ENCODE data around the gene ASAP2. TPM values are rescaled to one million over a fixed set of nuclear protein-coding genes. Genes with fewer than 3 reads are reported as not detected.

The ASAP2 gene
- total and polyA plus RNA-seq, 2 experiments from 2014 or later, result 8.5 to 16.7 TPM

- no peaks in the 10 kb centered on the region for H3K27me3 ChIP-seq
- peaks cover 26% of the 10 kb centered on the region for H3K4me1 ChIP-seq (ENCODE audit: low read depth)
- no peak for TF ChIP-seq CTCF (IDR thresholded peaks at IDR 0.05; ENCODE audit: low read depth, low read length)
- H3K27ac ChIP-seq, result no peak overlapping the region
- no peaks in the 10 kb centered on the region for H3K36me3 ChIP-seq
- no peaks in the 10 kb centered on the region for H3K9me3 ChIP-seq (ENCODE audit: low read depth)
- DNase-seq (ENCODE audit: low read depth in 1 of 2, low spot score in 1 of 2), result no peak
- no peak overlapping the region for H3K4me3 ChIP-seq
These were observed 92.0 kb downstream of the ASAP2 start for GRCh38 chr2:9298583-9298982.

DNA sequence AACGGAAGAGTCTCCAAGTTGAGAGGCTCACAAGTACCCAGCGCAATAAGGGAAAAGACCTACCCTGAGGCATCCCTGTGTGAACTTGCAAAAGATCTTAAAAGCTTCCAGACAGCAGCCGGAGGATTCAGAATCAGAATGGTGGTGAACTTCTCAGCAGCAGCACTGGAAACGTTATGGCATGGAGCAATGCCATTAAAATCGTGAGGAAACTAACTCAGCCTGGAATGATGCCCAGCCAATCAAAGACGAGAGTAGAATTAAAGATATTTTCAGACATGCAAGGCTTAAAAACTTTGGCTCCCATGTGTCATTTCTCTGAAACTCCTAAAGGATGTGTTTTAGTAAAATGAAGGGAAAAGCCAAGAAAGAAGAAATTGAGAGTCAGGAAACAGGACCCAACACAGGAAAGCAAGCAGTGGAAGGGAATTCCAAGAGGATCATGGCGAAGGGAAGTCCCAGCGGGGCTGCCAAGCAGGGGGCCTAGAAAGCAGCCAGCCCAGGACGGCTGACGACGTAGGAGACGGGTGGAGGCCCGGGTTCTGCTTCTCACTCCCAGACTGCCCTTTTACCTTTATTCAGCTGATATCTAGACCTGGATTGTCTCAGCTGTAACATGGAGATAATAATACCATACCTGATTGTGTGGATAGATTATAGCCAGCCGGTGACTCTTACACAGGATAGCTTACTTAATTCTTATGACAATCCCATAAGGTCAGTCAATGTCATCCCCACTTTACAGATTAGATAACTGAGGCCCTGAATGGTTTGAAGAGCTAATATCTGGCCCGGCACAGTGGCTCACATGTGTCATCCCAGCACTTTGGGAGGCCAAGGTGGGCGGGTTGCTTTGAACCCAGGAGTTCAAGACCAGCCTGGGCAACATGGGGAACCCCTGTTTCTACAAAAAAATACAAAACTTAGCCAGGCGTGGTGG lies 92.8 kb downstream of the ASAP2 start:
- H3K27ac ChIP-seq, result no peak overlapping the region
- H3K27me3 ChIP-seq, result no peaks in the 10 kb centered on the region
- H3K9me3 ChIP-seq (ENCODE audit: low read depth), result no peaks in the 10 kb centered on the region
- H3K4me3 ChIP-seq, result no peak overlapping the region
- peaks cover 25% of the 10 kb centered on the region for H3K4me1 ChIP-seq (ENCODE audit: low read depth)
- no peak for TF ChIP-seq CTCF (IDR thresholded peaks at IDR 0.05; ENCODE audit: low read depth, low read length)
- no peaks in the 10 kb centered on the region for H3K36me3 ChIP-seq
- peak in 1 of 2 donors; percentile 30 for DNase-seq (ENCODE audit: low read depth in 1 of 2, low spot score in 1 of 2)

GRCh38 chr2:9300214-9300613 lies 93.6 kb downstream of the ASAP2 start:
- no peaks in the 10 kb centered on the region for H3K27me3 ChIP-seq
- no peak for DNase-seq (ENCODE audit: low read depth in 1 of 2, low spot score in 1 of 2)
- H3K4me1 ChIP-seq (ENCODE audit: low read depth), result peaks cover 17% of the 10 kb centered on the region
- TF ChIP-seq CTCF (IDR thresholded peaks at IDR 0.05; ENCODE audit: low read depth, low read length), result no peak
- no peaks in the 10 kb centered on the region for H3K9me3 ChIP-seq (ENCODE audit: low read depth)
- H3K27ac ChIP-seq, result no peak overlapping the region
- no peaks in the 10 kb centered on the region for H3K36me3 ChIP-seq
- no peak overlapping the region for H3K4me3 ChIP-seq

DNA sequence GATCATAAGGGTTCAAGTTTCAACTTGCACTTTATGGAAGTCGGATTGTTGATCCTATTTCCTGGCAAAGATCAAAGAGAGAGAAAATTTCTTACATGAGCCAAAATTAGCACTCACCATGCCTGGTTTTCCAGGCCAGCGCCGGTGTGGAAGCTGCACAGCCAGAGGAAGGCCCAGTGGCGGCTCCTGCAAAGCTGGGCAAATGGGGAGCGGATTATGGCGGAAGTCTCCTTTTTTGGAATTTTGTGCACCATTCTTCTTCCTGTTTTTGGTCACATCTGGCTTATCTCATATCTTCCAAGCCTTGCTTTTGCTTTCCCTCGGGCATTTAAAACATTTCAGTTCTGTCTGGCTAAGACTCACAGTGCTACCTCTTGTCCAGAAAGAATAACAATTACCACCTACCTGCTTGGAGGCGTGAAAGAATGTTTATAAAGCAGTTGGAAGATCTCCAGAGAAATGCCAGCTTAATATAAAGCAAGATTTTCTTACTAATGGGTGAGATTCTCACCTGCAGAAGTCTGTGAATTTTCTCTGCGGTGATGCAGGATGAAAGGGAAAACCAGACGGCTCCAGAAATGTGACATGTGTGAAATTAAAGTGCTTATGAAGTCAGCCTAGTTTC lies 94.3 kb downstream of the ASAP2 start:
- Histone ChIP-seq H3K36me3 (no peaks in the 10 kb centered on the region), H3K9me3 (ENCODE audit: low read depth) (no peaks in the 10 kb centered on the region), H3K4me3 (no peak overlapping the region), H3K27me3 (no peaks in the 10 kb centered on the region), H3K27ac (no peak overlapping the region), H3K4me1 (ENCODE audit: low read depth) (peaks cover 15% of the 10 kb centered on the region)
- DNase-seq (ENCODE audit: low read depth in 1 of 2, low spot score in 1 of 2), result no peak
- no peak for TF ChIP-seq CTCF (IDR thresholded peaks at IDR 0.05; ENCODE audit: low read depth, low read length)

GRCh38 chr2:9302755-9303154 lies 96.1 kb downstream of the ASAP2 start:
- DNase-seq (ENCODE audit: low read depth in 1 of 2, low spot score in 1 of 2), result no peak
- H3K9me3 ChIP-seq (ENCODE audit: low read depth), result no peaks in the 10 kb centered on the region
- H3K27ac ChIP-seq, result no peak overlapping the region
- TF ChIP-seq CTCF (IDR thresholded peaks at IDR 0.05; ENCODE audit: low read depth, low read length), result no peak
- H3K4me1 ChIP-seq (ENCODE audit: low read depth), result peaks cover 7% of the 10 kb centered on the region
- no peak overlapping the region for H3K4me3 ChIP-seq
- H3K36me3 ChIP-seq, result no peaks in the 10 kb centered on the region
- H3K27me3 ChIP-seq, result no peaks in the 10 kb centered on the region

Data from cardiac muscle cell (in vitro differentiated cells and primary cell).